Thoracic aorta (tissue), 2 donors: ENCODE measurements around the gene CREB3L1. TPM values are rescaled to one million over a fixed set of nuclear protein-coding genes. Genes with fewer than 3 reads are reported as not detected.
"Not testable (repeated sequence)": the region's sequence is repeated elsewhere in the genome, so short reads cannot be mapped to it uniquely, and the experiment has no call there.

Experiments used
- ATAC-seq: fragments of 150-250 bp; one replicate; pipeline ENCODE4 v1.8.0; 2017; ENCODE audit warnings: low read depth; ENCODE audit not compliant: insufficient number of reproducible peaks, low FRiP score
- DNase-seq: peaks from one replicate; pipeline ENCODE4 v3.0.0-alpha.2; 2020; ENCODE audit warnings: low spot score
- H3K27ac ChIP-seq, 2 donors: fragments of 200-600 bp; sonication (generic); 1 replicate in 1 of 2; 2 replicates in 1 of 2; pipeline ENCODE4 v1.5.1; 2016; ENCODE audit warnings: mild to moderate bottlenecking in 2 of 2, moderate library complexity in 2 of 2
- H3K27me3 ChIP-seq: fragments of 200-600 bp; sonication (generic); replicated peaks from 2 replicates; pipeline ENCODE4 v1.6.0; 2016; ENCODE audit warnings: mild to moderate bottlenecking; ENCODE audit not compliant: insufficient read depth
- H3K36me3 ChIP-seq: fragments of 200-600 bp; sonication (generic); one replicate; pipeline ENCODE4 v1.5.1; 2016
- H3K4me1 ChIP-seq, 2 donors: fragments of 200-600 bp; sonication (generic); 1 replicate in 1 of 2; 2 replicates in 1 of 2; pipeline versions ENCODE4 v1.5.1 to v1.6.0; 2016; ENCODE audit warnings: low read depth in 2 of 2, mild to moderate bottlenecking in 1 of 2; ENCODE audit not compliant: control insufficient read depth in 1 of 2
- H3K4me3 ChIP-seq: fragments of 200-600 bp; sonication (generic); 2 replicates; pipeline ENCODE4 v1.5.1; 2016; ENCODE audit warnings: mild to moderate bottlenecking
- H3K9me3 ChIP-seq: fragments of 200-600 bp; sonication (generic); 2 replicates; pipeline ENCODE4 v1.5.1; 2016
- total RNA-seq, 2 donors: library from RNA; depleted of rRNA; stranded (reverse); fragments of >200 nt; gene quantifications; one replicate each; pipeline versions ENCODE4 v1.1.0 to v1.2.3, GENCODE V29; 2016
- TF ChIP-seq, protein P1 (sequence below): fragments of 200-600 bp; sonication (generic); IDR thresholded peaks from one replicate; pipeline ENCODE4 v1.5.1; 2019; ENCODE audit warnings: antibody characterized with exemption

CREB3L1 gene
- total RNA-seq, 2 donors from 2014 or later: 3.0 to 7.6 TPM

GRCh38 chr11:46298699-46299433 lies 21.4 kb downstream of the CREB3L1 start:
- Histone ChIP-seq H3K4me1 (peaks cover 11 to 22% of the 10 kb centered on the region in 2 donors), H3K27me3 (no peaks in the 10 kb centered on the region), H3K9me3 (no peaks in the 10 kb centered on the region), H3K27ac (no peak overlapping the region), H3K36me3 (no peaks in the 10 kb centered on the region), H3K4me3 (no peak overlapping the region)
- TF ChIP-seq, protein P1, sequence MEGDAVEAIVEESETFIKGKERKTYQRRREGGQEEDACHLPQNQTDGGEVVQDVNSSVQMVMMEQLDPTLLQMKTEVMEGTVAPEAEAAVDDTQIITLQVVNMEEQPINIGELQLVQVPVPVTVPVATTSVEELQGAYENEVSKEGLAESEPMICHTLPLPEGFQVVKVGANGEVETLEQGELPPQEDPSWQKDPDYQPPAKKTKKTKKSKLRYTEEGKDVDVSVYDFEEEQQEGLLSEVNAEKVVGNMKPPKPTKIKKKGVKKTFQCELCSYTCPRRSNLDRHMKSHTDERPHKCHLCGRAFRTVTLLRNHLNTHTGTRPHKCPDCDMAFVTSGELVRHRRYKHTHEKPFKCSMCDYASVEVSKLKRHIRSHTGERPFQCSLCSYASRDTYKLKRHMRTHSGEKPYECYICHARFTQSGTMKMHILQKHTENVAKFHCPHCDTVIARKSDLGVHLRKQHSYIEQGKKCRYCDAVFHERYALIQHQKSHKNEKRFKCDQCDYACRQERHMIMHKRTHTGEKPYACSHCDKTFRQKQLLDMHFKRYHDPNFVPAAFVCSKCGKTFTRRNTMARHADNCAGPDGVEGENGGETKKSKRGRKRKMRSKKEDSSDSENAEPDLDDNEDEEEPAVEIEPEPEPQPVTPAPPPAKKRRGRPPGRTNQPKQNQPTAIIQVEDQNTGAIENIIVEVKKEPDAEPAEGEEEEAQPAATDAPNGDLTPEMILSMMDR: no peak
- no peak for DNase-seq
- no peak for ATAC-seq

GRCh38 chr11:46299451-46299961 lies 22.0 kb downstream of the CREB3L1 start:
- Histone ChIP-seq H3K4me1 (peaks cover 11 to 22% of the 10 kb centered on the region in 2 donors), H3K9me3 (no peaks in the 10 kb centered on the region), H3K4me3 (no peak overlapping the region), H3K36me3 (no peaks in the 10 kb centered on the region), H3K27me3 (no peaks in the 10 kb centered on the region), H3K27ac (no peak overlapping the region)
- no peak for ATAC-seq
- TF ChIP-seq, protein P1: no peak
- no peak for DNase-seq

GRCh38 chr11:46300270-46300669 lies 22.8 kb downstream of the CREB3L1 start:
- DNase-seq (no peak), ATAC-seq (no peak)
- Histone ChIP-seq H3K9me3 (no peaks in the 10 kb centered on the region), H3K27me3 (no peaks in the 10 kb centered on the region), H3K4me1 (peaks cover 11 to 15% of the 10 kb centered on the region in 2 donors), H3K4me3 (no peak overlapping the region), H3K27ac (no peak overlapping the region), H3K36me3 (no peaks in the 10 kb centered on the region)
- TF ChIP-seq, protein P1: no peak

DNA sequence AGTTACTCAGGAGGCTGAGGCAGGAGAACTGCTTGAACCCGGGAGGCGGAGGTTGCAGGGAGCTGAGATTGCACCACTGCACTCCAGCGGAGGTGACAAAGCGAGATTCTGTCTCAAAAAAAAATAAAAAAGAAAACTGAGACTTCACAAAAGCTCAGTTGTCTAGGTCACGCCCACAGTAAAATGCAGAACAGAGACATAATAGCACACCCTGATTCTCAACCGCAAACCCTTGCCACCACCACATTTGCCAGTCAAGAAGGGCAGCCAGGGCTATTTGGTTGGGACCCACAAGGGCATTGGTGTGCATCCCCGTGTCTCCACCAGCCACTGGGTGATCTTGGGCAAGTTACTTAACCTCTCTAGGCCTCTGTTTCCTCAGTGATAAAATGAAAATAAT lies 25.4 kb downstream of the CREB3L1 start:
- DNase-seq (no peak), ATAC-seq (no peak)
- no peak overlapping the region for H3K27ac ChIP-seq
- no peaks in the 10 kb centered on the region for H3K4me1 ChIP-seq
- no peaks in the 10 kb centered on the region for H3K36me3 ChIP-seq
- no peaks in the 10 kb centered on the region for H3K27me3 ChIP-seq
- H3K9me3 ChIP-seq: no peaks in the 10 kb centered on the region
- TF ChIP-seq, protein P1: no peak
- no peak overlapping the region for H3K4me3 ChIP-seq

DNA sequence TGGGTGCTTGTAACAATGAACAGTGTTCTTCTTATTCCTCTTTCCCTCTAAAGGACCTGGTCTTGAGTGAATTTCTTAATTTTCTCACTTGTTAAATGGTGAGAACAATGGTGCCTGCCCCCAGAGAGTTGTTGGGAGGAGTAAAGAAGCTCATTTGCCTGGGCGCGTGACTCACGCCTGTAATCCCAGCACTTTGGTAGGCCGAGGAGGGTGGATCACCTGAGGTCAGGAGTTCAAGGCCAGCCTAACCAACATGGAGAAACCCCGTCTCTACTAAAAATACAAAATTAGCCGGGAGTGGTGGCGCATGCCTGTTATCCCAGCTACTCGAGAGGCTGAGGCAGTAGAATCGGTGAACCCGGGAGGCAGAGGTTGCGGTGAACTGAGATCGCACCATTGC lies 26.6 kb downstream of the CREB3L1 start:
- H3K27ac ChIP-seq, ATAC-seq, H3K4me3 ChIP-seq, H3K9me3 ChIP-seq, H3K27me3 ChIP-seq, H3K4me1 ChIP-seq, DNase-seq, H3K36me3 ChIP-seq: not testable (repeated sequence)
